DMS153 treated with DMSO at 0.1 percent for 48 hours (cell line): ENCODE measurements around the gene IZUMO4.

Experiments
- DNase-seq: peaks from one replicate; lab custom pipeline; 2025; ENCODE audit not compliant: unreplicated experiment; lab: John Stamatoyannopoulos, UW

Gene IZUMO4

DNA sequence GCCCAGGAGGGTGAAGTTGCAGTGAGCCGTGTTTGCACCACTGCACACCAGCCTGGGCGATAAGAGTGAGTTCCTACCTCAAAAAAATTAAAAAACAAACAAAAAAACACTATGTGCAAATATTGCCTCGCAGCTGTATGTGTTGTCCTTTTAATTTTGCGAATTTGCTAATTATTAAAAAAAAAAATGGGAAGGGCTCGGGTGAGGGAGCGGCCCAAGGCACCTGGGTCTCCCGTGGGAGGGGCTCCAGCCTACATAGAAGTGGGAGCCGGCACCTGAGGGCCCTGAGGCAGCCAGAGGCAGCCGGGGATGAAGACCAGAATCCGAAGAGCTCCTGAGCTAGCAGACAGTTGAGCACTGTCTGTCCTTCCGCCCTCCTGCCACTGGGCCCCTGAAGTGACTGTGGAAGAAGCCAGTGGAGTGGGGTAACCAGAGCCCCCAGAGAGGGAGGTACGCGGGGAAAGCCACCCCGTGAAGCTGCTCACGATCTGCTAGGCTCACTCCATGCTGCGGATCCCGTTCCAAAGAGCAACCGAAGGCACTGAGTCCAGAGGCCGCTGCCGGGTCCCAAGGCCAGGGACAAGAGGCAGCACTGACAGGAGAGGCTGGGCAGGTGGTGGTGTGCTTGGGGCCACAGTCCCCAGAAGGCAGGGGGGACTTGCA lies 6.5 kb downstream of the IZUMO4 start:
- no peak for DNase-seq

DNA sequence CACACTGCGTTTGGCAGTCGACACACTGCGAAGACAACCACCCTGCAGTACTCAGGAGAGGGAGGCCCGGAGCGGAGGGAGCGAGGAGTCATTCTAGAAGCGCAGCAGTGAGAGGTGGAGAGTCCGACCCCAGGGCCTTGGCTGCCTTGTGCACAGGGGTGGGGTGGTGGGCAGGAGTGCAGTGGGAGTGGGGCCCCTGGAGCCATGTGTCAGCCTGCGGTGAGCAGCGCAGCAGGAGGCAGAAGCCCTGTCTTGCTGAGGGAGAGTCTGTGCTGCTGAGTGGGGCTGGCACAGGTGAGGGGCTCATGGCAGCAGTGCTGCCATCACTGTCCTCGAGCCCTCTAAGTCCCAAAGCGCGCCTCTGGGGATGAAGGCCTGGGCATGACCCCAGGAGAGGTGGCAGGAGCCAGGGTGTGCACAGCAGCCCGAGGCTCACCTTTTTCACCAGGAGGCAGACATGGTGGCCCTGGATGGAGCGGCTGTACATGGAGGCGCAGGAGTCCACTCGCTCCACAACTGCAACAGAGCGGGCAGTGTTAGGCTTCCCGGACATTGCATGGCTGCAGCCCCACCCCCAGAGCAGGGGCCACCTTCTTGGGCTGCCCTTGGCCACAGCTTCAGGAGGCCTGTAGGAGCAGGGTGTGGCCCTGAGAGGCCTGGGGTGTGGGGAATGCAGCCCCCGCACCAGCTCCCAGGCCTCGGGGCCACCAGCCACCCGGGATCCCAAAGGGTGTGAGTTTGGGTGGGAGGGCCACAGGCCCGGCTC lies 11.7 kb downstream of the IZUMO4 start:
- DNase-seq = no peak

DNA sequence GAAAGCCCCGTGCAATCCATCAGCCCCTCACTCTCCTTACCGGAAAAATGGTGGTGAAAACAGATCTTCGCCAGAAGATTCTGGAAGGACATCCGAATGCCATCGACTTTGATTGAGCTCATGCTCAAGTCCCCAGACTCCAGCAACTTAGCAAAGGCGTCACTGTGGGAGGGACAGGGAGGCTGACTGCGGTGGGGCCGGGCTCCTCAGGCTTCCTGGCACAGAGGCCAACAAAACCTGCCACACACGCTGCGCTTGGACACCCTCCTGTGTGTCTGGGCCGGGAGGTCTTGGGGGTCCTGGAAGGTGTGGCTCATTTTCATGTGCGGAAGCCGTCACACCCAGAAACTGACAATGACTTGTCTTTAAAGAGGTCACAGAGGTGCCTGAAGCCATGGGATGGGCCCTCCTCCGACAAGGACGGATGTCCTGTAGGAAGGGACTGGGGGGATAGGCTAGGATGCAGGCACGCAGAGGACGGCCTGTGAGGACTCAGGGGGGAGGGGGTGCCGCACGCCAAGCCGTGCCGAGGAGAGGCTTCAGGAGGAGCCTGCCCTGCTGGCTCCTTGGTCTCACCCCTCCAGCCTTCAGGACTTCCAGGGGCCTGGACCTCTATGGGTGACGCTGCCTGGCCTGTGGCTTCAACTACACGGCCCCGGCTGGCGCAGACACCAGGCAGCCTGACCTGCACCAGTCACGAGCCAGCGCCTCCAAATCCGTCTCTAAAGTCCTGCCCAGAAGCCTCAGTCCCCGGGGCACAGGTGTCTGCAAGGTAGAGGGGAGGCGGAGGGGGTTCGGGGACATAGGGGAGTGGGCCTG lies 12.5 kb downstream of the IZUMO4 start:
- DNase-seq = no peak

DNA sequence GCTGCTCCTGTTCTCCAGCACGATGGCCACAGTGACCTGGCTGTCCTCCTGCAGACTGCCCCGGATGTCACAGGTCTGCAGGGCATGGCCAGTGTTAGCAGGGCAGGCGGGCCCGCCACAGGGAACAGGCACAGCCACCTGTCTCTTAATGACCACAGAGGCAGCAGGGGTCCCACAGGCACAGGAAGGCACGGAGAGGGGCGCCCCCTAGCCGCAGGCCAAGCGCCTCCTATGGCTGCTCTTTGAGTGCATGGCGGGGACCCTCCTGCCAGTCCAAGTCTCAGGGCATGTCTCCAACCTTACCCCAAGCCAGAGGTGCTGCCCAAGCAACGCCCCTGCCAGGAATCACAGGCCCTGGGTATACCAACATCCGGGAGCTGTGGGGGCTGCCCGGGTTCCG lies 14.1 kb downstream of the IZUMO4 start:
- no peak for DNase-seq

DNA sequence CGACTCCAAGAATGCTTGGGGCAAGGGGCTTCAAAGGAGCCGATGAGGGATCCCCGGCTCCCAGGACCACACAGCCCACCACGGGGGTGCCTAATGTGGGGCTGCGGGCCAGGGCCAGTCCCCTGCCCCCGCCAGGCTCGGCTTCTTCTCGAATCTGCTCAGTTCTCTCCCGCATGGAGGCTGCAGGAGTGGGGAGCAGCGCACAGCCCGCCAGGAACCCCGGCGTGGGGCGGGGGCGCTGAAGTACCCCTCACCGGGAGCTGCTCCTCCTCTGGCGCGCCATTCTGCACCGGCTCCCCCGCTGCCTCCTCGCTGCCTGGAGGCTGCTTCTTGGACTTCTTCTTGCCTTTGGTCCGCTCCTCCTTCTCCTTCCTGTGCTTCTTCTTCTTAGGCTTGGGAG lies 14.7 kb downstream of the IZUMO4 start:
- DNase-seq = no peak

DNA sequence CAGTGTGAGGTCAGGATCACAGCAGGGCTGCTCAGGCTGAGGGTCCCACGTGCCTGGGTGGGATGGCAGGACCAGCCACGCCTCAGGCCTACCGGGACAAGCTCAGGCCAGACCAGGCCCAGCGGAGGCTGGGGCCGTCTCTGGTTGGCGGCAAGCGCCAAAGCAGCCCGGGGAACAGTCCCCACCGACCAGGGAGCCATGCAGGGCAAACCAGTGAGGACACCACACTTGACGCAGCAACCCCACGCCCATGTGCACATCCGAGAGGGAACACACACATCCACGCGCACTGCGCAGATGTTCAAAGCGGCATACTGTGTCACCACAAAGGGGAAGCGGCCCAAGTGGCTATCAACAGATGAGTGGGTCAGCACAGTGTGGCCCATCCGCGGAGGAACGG lies 15.2 kb downstream of the IZUMO4 start:
- no peak for DNase-seq

DNA sequence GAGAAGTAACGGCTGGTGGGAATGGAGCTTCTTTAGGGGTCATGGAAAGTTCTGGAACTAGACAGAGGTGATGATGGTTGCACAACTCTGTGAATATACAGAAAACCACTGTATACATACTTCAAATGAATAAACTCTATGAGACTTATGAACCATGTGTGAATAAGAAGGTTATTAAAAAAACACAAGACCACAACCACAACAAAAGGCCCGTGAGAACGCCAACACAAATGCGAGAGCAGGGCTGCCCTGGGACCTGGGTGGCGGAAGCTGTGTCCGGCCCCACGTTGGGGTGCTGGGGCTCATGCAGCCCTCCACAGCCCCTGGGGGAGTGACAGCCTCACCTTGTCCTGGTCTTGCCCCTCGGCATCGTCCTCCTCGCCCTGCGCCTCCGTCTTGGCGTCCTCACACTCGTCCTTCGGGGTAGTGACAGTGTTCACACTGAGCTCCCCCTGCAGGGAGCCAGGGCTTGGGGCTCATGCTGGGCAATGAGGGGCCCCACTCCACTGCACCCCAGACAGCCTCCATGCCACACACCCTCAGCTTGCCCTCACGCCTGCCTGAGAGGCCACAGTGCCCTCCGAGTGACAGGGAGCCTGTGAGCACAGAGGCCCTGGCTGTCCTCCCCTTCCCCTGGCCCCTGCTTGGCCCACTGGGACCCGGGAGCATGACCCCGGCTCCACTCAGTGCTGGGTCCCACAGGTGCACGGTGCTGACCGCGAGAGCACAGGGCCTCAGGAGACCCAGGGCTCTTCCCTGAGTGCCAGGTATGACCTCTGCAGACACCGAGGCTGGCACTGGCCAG lies 16.0 kb downstream of the IZUMO4 start:
- no peak for DNase-seq

DNA sequence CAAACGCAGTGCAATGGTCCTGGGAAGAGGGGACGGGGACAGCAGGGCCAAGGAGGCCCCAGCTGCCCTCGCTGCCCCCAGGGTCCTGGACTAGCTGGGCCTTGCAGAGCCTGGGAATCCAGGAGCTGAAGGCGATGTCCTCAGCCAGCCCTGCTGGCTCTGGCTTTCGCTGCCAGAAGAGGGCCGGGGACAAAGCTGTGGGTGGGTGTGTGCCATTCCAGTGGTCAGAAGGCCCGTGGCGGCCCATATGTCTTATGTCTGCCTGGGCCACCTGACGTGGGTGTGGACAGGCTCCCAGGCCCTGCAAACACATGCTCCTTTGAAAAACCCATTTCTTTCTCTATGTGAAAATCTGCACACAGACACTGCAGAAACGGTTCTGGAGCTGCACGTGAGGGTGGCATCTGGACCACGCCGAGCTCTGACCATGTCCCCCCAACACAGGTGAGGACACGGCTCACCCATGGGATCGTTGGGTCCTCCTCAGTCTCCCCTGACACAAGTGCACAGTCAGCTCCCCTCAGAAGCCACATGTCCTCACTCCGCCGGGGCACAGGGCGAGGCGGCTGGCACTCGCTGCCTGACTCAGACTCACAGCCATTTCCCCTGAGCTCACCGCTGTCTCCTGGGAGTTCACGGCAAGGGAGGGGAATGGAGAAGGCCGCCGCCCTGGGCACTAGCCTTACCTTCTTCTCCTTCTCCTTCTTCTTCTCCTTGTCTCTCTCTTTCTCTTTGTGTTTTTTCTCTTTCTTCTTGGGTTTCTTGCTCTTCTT lies 16.9 kb downstream of the IZUMO4 start:
- no peak for DNase-seq

DNA sequence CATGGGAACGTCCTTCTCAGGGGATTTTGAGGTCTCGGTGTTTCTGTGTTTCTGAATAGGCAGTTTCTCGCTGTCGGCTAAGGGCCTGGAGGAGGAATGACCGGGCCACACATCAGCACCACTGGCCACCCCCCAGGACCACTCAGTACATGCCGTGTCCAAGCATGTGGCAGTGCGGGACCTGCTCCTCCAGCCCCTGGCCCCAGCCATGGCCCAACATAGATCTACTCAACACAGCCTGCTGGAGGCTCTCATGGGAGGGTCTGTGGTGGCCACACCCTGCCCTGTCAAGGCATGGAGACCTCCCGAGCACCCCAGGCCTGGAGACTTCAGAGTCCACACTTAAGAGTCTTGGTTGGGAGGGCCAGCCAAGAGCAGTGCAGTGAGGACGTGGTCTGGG lies 17.5 kb downstream of the IZUMO4 start:
- DNase-seq = no peak

DNA sequence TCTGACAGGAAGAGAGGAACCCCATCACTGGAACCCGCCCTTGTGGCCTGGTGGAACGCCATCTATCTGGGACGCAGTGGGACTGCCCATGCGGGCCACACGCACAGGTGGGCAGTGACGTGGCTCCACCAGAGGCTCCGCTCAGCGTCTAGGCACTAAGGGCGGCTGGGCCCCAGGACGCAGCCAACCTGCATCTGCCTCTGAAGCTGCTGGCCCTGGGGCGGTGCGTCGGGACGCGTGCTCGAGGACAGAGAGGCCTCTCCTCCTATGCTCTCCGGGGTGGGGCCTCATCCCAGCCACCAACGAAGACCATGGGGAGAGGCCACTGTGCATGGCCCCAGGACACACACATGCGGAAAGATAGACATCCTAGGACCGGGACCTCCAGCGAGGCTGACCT lies 18.1 kb downstream of the IZUMO4 start:
- no peak for DNase-seq

DNA sequence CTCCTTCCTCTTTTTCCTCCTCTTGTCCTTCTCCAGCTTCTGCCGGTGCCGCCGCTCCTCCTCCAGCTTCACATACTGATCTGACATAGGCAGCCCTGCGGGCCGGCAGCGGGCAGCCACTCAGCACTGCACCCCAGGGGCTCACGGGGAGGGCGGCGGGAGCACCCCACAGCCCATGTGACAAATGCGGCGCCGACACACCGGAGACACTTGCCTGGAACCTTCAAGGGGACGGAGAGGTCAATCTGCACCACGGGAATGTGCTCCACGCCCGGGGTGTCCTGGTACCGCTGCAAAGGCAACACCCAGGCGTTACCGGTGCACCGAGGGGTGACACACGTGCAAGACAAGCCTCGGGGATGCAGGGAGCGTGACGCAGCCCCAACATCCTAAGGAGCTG lies 18.6 kb downstream of the IZUMO4 start:
- no peak for DNase-seq

DNA sequence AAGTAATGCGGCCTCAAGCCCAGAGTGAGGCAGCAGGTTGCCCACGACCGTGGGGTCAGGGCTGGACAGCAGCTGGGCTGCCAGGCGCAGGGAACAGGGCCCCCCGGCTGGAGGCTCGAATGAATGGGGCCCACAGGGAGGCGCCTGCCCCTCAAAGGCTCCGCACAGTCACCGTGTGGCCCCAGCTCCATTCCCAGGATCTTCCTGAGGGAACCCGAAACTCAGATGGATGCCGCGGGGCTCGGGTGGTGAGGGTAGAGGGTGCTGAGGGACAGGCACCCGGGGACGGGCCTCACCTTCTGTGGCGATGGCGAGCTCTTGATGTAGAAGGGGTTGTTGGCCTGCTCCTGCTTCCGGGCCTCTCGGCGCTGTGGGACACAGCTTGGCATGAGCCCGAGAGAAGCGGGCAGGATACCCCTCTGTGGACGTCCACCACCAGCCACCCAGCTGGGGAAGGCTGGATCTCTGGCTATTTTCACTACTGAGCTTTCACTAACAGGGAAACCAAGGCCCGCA lies 19.3 kb downstream of the IZUMO4 start:
- no peak for DNase-seq

DNA sequence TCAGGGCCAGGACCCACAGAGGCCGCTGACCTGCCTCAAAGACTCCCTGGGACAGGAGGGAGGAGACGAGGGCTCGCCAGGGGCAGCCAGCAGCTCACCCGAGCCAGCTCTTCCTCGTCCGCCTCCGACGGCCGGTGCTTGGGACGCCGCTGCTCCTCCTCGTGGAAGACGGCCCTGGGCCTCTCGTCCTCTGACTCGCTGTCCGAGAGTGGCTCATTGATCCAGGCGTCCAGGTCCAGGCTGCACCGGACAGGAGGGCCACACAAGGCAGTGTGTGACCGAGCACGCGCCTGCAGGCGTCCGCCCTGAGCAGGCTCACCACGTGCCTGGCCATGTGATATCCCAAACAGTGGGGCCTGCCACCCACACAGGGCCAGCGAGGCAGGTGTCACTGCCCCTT lies 19.8 kb downstream of the IZUMO4 start:
- DNase-seq = no peak

DNA sequence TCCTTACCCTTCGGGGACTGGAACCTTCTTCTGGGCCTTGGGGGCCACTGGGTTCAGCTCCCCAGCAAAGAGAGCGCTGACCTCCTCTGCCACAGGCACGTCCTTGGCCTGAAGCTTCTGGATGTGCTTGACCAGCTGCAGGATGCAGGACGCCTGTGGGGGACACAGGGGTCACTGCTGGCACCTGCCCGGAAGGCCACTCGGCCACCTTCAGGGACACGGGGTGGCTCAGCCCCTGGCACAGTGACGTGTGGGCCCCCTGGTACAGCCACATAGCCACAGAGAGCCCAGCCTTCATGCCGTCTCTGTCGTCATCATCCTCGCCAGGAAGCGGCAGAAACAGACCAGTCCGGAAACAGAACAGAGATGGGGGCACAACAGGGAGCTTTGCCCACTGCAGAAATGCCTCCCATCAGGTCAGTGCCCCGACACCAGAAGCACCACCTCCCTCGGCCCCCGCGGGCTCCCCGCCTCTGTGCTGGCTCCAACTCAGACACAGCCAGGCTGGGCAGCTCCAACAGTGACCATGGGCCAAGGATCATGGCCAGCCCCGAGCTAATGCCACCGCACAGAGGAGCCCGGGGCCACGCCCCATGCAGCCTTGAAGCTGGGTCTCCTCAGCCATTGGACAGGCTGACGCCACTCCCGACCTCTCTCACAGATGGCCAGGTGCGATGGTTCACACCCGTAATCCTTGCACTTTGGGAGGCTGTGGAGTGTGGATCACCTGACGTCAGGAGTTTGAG lies 20.7 kb downstream of the IZUMO4 start:
- no peak for DNase-seq

DNA sequence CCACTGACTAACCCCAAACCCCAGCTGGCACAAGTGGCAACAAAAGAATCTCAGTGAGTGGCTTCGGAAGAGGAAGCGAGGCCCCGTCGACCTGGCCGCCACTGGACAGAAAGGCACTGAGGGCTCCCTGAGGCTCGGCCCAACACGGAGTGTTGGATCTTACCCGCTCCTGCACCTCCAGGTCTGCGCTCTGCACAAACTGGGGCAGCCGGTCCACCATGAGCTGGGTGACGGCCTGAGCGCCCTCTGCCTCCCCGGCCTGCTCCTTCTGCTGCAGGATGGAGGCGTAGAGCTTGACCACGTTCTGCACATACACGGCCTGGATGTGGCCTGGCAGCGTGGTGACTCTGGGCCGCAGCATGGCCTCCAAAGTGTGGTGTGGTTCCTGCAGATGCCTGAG lies 21.7 kb downstream of the IZUMO4 start:
- DNase-seq = no peak

DNA sequence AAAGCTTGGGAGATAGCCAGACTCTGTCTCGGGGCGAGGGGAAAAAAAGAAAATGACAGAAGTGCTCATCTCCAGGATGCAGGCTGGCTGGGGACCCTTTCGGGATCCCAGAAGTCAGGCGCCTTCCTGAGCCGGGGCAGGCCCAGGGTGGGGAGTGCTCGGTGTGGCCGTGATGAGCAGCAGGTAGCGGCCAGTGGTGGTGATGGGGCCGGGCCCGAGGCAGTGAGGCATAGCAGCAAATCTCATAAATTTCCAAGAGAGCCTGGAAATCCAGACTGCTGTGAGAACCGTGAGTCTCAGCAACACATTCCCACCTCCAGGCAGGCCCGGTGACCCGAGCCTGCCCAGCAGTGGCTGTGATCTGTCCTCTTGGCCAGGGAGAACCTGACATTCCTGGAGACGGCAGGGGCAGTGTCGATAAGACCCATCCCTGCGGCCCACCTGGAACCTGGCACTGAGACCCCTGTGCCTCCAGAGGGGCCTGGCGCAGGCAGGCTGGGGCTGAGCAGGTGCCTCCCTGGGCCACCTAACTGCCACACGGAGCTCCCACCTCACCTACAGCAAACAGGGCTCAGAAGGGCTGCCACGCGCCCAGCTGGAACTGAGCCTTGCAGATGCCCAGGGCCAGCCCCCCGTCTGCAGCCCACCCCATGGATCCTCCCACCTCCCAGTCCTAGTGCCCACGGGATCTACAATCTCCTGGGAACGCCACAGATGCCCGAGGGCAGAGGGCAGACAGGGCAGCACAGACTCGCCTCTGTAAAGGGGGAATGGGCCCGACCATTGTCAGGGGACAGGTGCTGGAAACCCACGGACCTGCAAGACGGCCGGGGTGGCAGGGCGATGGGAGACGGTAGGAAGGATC lies 23.4 kb downstream of the IZUMO4 start:
- no peak for DNase-seq

DNA sequence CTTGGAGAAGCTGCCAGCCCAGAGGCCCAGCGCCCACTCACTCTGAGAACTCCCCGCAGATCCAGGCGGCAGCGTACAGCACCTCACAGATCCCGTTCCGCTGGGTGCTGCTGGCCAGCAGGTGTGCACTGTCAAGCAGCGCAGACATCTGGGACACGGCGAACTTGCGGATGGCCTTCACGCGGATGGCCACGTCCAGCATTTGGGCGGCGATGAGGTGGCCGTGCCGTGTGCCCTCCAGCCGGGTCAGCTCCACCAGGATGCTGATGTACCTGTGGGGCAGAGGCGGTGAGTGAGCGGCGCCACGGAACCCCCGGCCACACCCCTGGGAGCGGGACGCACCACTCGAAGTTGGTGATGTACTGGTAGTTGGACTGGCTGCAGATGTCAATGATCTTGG lies 24.1 kb downstream of the IZUMO4 start:
- DNase-seq = no peak

DNA sequence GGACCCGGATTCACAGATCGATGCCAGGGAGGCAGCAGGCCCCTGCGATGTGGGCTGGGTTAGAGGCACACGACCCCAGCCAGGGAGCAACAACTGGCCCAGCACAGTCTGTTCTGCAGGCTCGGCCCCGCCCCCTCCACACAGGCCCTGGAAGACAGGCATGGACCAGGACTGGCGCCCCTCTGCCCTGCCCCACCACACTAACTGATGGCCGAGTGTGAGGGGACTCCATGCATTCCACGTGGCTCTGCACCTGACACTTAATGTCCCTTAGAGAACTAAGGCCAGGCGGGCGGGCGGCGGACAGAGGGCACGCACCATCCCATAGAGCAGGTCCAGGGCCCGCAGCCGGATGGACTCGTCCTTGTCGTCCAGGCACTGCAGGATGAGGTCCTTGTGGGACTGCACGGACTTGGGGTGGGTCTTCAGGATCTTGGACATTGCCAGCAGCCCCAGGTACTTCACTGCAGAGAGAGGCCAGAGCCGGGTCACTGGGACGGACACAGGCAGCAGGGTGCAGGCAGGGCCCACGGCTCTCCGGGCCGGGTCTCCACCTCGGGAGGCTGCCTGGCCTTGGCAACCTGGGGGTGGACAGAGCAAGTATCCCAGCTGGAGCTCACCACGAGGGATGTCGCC lies 24.8 kb downstream of the IZUMO4 start:
- no peak for DNase-seq
